GM10248 (cell line): Measurements from ENCODE around the gene GRB2.

Experiments used
- CTCF ChIA-PET: fragments of 300-600 bp; sonication (Branson Sonifier 250); formaldehyde crosslinking; extraction: SDS; loops from one replicate; lab custom pipeline; 2021; ENCODE audit warnings: antibody characterized with exemption; lab: Yijun Ruan, JAX
- POLR2A ChIA-PET: fragments of 350-650 bp; sonication (Branson Sonifier 250); formaldehyde crosslinking; extraction: SDS; loops from one replicate; lab custom pipeline; 2020; ENCODE audit warnings: antibody characterized with exemption; lab: Yijun Ruan, JAX
- DNase-seq: peaks from one replicate; pipeline ENCODE4 v3.0.0; 2012; ENCODE audit errors: extremely low spot score
- CTCF ChIP-seq: IDR thresholded peaks from 2 replicates; pipeline ENCODE4 v1.5.1; 2012; ENCODE audit warnings: mild to moderate bottlenecking, low read depth; ENCODE audit errors: extremely low read depth, missing control alignments, control extremely low read depth

Gene GRB2

DNA sequence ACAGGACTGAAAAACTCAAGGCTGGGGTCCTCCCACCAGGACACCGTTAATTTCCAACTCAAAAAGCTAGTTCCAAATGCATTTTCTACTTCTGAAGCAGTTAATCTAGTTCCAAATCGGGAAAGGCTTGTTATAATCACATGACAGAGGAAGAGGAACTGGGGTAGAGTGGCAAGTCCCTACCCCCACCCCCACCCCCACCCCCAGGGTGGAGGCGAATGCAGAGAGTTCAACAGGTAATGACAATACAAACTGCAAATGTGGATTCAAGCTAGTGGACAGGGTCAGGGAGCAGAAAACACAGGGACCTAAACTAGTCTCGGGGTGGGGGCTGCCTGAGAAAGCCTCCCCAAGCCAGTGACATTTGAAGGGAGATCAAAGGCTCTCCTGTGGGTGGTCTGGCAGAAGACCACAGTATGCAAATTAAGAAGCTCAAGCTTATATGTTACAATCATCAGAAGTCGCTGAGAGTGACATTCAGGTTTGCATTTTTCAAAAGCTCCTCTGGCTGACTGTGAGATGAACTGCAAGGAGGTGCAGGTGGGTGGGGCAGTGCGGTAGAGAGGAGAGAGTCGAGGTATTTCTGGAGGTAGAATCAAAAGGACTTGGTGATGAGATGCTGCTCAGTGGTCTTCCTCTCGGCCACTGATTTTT is 59.8 kb downstream of the GRB2 start:
- ChIA-PET POLR2A (interaction anchor here (0.6 to 2.1 kb wide), 3 partner anchors 8 to 56 kb away, joined by 3 to 8 read pairs (median 3); partner anchors contain the start of gene SLC25A19), CTCF (interaction anchor here (1.1 to 5.7 kb wide), 11 partner anchors 10 to 67 kb away, joined by 3 to 53 read pairs (median 5); partner anchors contain the start of gene SLC25A19)
- DNase-seq, result peak; percentile 71
- TF ChIP-seq CTCF, result no peak

DNA sequence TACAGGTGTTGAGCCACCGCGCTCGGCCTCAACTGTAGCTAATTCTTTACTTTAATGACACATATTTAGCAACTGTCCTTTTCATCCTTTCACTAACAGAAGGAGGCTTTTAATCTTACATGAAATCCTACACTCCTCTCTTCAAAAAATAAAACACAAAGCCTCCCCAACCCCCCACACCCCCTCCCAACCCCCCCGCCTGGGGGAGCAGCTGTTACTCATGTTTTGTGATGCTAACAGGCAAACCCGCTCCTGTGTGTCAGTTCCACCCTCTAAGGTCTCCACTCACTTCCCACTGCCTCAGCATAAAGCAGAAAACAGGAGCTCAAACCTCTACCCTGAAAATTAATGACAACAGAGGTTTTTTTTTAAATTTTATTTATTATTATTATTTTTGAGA is 60.8 kb downstream of the GRB2 start:
- ChIA-PET POLR2A (interaction anchor here (0.6 to 2.1 kb wide), 2 partner anchors 49 to 54 kb away, joined by 5 to 8 read pairs; no protein-coding TSS in a partner anchor), CTCF (interaction anchor here (0.7 to 5.7 kb wide), 11 partner anchors 14 to 74 kb away, joined by 3 to 53 read pairs (median 4); partner anchors contain the start of genes MIF4GD and SLC25A19)
- no peak for TF ChIP-seq CTCF
- no peak for DNase-seq

GRCh38 chr17:75342996-75343395 is 62.5 kb downstream of the GRB2 start:
- POLR2A ChIA-PET, result no interaction called here
- DNase-seq, result no peak
- no peak for TF ChIP-seq CTCF
- CTCF ChIA-PET, result interaction anchor here (1.4 to 5.7 kb wide), 5 partner anchors 16 to 63 kb away, joined by 3 to 53 read pairs (median 6); no protein-coding TSS in a partner anchor

- TF ChIP-seq CTCF, result no peak
- ChIA-PET CTCF (interaction anchor here (0.8 to 5.7 kb wide), 6 partner anchors 9 to 174 kb away, joined by 3 to 53 read pairs (median 4); partner anchors contain the start of genes SLC25A19 and TSEN54), POLR2A (interaction anchor here (0.5 kb wide), 1 partner anchor 46 kb away, joined by 8 read pairs; no protein-coding TSS in a partner anchor)
- no peak for DNase-seq
Observed at GRCh38 chr17:75341784-75342486, 63.5 kb downstream of the GRB2 start.

GRCh38 chr17:75340631-75341030 is 64.8 kb downstream of the GRB2 start:
- no peak for DNase-seq
- POLR2A ChIA-PET, result interaction anchor here (1.4 kb wide), 1 partner anchor 53 kb away, joined by 3 read pairs; no protein-coding TSS in a partner anchor
- TF ChIP-seq CTCF, result no peak
- CTCF ChIA-PET, result interaction anchor here (1.0 to 5.7 kb wide), 6 partner anchors 12 to 51 kb away, joined by 3 to 53 read pairs (median 4); partner anchors contain the start of gene SLC25A19

DNA sequence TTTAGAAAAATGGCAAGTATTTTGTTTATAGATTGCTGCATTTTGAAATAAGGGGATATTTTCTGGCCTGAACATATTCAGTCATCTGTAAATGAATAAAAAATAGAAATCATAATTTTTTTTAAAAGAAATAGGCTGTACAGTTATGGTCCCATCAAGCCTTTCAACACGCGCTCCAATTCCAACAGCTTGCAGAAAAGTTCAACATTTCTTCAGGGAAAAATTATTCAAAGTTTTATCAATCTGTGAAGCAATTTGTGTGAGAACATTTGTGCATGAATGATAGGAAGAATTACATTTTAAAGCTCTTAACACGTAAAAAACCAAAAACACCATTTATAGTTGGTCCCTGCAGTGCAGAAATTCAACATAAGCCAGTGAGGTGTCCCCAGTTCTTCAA is 65.5 kb downstream of the GRB2 start:
- CTCF ChIA-PET, result interaction anchor here (1.0 to 3.5 kb wide), 5 partner anchors 9 to 43 kb away, joined by 3 to 17 read pairs (median 4); no protein-coding TSS in a partner anchor
- TF ChIP-seq CTCF, result no peak
- POLR2A ChIA-PET, result interaction anchor here (1.4 kb wide), 1 partner anchor 54 kb away, joined by 3 read pairs; no protein-coding TSS in a partner anchor
- no peak for DNase-seq
